Measurements from ENCODE around the gene KNL1. TPM values are rescaled to one million over a fixed set of nuclear protein-coding genes. Genes with fewer than 3 reads are reported as not detected.

The KNL1 gene
- total and polyA plus RNA-seq, 2 of the 8 experiments (the other 6 are each of a cell fraction or from before 2014, with no cell fraction given) = 4.4 to 22.5 TPM

GRCh38 chr15:40660686-40661085, 66.6 kb downstream of the KNL1 start:
- H2BK20ac ChIP-seq (ENCODE audit: low read length) = no peak overlapping the region
- no peak overlapping the region for H3K23ac ChIP-seq (ENCODE audit: insufficient read length)
- no peak overlapping the region for H2AFZ ChIP-seq (ENCODE audit: low read length)
- WGBS, 2 experiments (ENCODE audit: extremely low coverage in 1 of 2, insufficient coverage in 1 of 2, insufficient read length in 1 of 2, insufficient replicate concordance in 2 of 2, low coverage in 1 of 2, low lambda C conversion rate in 2 of 2, missing lambda C conversion rate in 1 of 2) = 95% methylated on average over 2 of the region's 5 CpGs; no CpG with 5 or more reads in 1 of the 2 experiments
- H2BK12ac ChIP-seq (ENCODE audit: low read depth, low read length) = no peak overlapping the region
- H3K18ac ChIP-seq (ENCODE audit: extremely low read depth, low read length) = no peak overlapping the region
- DNase-seq (ENCODE audit: low read depth in 1 of 2, low spot score in 2 of 2) (no peak), FAIRE-seq (no peak)
- H2BK5ac ChIP-seq (ENCODE audit: low read depth, low read length) = no peak overlapping the region
- no peak overlapping the region for H2AK5ac ChIP-seq (ENCODE audit: low read depth, low read length)
- H4K91ac ChIP-seq (replicated peaks; ENCODE audit: insufficient read length, low read length) = no peak overlapping the region
- no peak overlapping the region for H3K56ac ChIP-seq (replicated peaks; ENCODE audit: insufficient read length, low read depth, low read length)
- ChIA-PET POLR2A (ENCODE audit: partially characterized antibody) (interaction anchor here (0.9 kb wide), 1 partner anchor 41 kb away, joined by 3 read pairs; no protein-coding TSS in a partner anchor), CTCF (ENCODE audit: partially characterized antibody) (no interaction called here)
- H3K4me3 ChIP-seq (ENCODE audit: extremely low read depth in 1 of 4, insufficient read depth in 2 of 4, low read depth in 3 of 4, low read length in 4 of 4) = no peak overlapping the region
- no peak overlapping the region for H3K14ac ChIP-seq (ENCODE audit: insufficient read length)
- peaks cover 0 to 1% of the 10 kb centered on the region in 2 experiments for H4K20me1 ChIP-seq (replicated peaks in 1 of 2; ENCODE audit: control insufficient read depth in 1 of 2, insufficient read depth in 2 of 2, low read length in 2 of 2)
- H3K79me1 ChIP-seq (ENCODE audit: low read depth, low read length) = no peaks in the 10 kb centered on the region
- no peak overlapping the region for H3K4me2 ChIP-seq (ENCODE audit: insufficient read depth in 1 of 2, low read depth in 2 of 2, low read length in 2 of 2)
- H3K36me3 ChIP-seq (ENCODE audit: control insufficient read depth in 2 of 4, insufficient read depth in 4 of 4, low read length in 3 of 4) = peaks cover 0 to 6% (median 3%) of the 10 kb centered on the region in 4 experiments; a peak in 5 of 8 replicates
- no peak overlapping the region for H2BK120ac ChIP-seq (replicated peaks; ENCODE audit: low read depth, low read length)
- H3K79me2 ChIP-seq (ENCODE audit: control insufficient read depth in 1 of 2, insufficient read depth in 2 of 2, low read length in 2 of 2) = no peaks in the 10 kb centered on the region
- no peaks in the 10 kb centered on the region for H3K23me2 ChIP-seq (ENCODE audit: low read depth, low read length)
- H3K4me1 ChIP-seq (replicated peaks in 1 of 4; ENCODE audit: control insufficient read depth in 3 of 4, insufficient read depth in 4 of 4, low read length in 3 of 4) = no peaks in the 10 kb centered on the region
- H4K8ac ChIP-seq (ENCODE audit: extremely low read depth, insufficient read depth, low read length) = no peak overlapping the region
- H3K9ac ChIP-seq (replicated peaks in 1 of 4; ENCODE audit: extremely low read depth in 1 of 4, low read depth in 3 of 4, low read length in 3 of 4) = no peak overlapping the region
- H3K9me3 ChIP-seq (ENCODE audit: insufficient read depth in 2 of 2, low read depth in 1 of 2, low read length in 1 of 2) = no peaks in the 10 kb centered on the region
- H3K4ac ChIP-seq (replicated peaks; ENCODE audit: insufficient read length, low read depth, low read length) = no peak overlapping the region
- H4K5ac ChIP-seq (ENCODE audit: insufficient read length, low read depth, low read length) = no peak overlapping the region
- no peak overlapping the region for H3K27ac ChIP-seq (ENCODE audit: low read depth, low read length)
- H2BK15ac ChIP-seq (ENCODE audit: low read length) = no peak overlapping the region
- H3K27me3 ChIP-seq (replicated peaks in 1 of 4; ENCODE audit: control insufficient read depth in 3 of 4, extremely low read depth in 1 of 4, insufficient read depth in 3 of 4, low read length in 3 of 4) = no peaks in the 10 kb centered on the region
- TF ChIP-seq JUN (IDR thresholded peaks at IDR 0.05; ENCODE audit: low read depth, low read length) (no peak), SIRT6 (IDR thresholded peaks at IDR 0.05; ENCODE audit: low read length) (no peak), SUZ12 (IDR thresholded peaks at IDR 0.05; ENCODE audit: low read length) (no peak), TEAD4 (IDR thresholded peaks at IDR 0.05; ENCODE audit: low read depth, low read length) (no peak), CEBPB (IDR thresholded peaks at IDR 0.05; ENCODE audit: low read depth, low read length) (no peak), ASH2L (IDR thresholded peaks at IDR 0.05; ENCODE audit: low read length) (no peak), NANOG (IDR thresholded peaks at IDR 0.05; ENCODE audit: insufficient read depth, low read depth, low read length, poor library complexity, severe bottlenecking) (no peak), KDM1A (IDR thresholded peaks at IDR 0.05; ENCODE audit: borderline replicate concordance, low read length) (no peak), RAD21 (IDR thresholded peaks at IDR 0.05 in 1 of 2, conservative IDR thresholded peaks at IDR 0.05 in 1 of 2; ENCODE audit: low read depth in 2 of 2, low read length in 2 of 2) (no peak), MAFK (IDR thresholded peaks at IDR 0.05; ENCODE audit: low read depth, low read length) (no peak), SP2 (IDR thresholded peaks at IDR 0.05; ENCODE audit: low read length) (no peak), POLR2AphosphoS5 (IDR thresholded peaks at IDR 0.05; ENCODE audit: low read depth, low read length) (no peak), BRCA1 (IDR thresholded peaks at IDR 0.05; ENCODE audit: low read depth, low read length) (no peak), POLR2A (IDR thresholded peaks at IDR 0.05; ENCODE audit: control extremely low read depth in 1 of 2, low read depth in 2 of 2, low read length in 2 of 2) (no peak), KDM5A (IDR thresholded peaks at IDR 0.05; ENCODE audit: low read length) (no peak)
- TF ChIP-seq, protein P1, sequence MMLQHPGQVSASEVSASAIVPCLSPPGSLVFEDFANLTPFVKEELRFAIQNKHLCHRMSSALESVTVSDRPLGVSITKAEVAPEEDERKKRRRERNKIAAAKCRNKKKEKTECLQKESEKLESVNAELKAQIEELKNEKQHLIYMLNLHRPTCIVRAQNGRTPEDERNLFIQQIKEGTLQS (IDR thresholded peaks at IDR 0.05; ENCODE audit: insufficient read depth, low read depth, low read length) = no peak

Data from H1 (cell line).